Neural cell (in vitro differentiated cells): ENCODE results near the gene FSTL1. TPM values are rescaled to one million over a fixed set of nuclear protein-coding genes. Genes with fewer than 3 reads are reported as not detected.

Source experiments
- H2AFZ ChIP-seq: fragments of 200-600, 300-800 bp; sonication (generic), shearing (Covaris generic); 2 replicates; pipeline ENCODE4 v1.6.0; 2014; ENCODE audit warnings: low read depth, mild to moderate bottlenecking, antibody characterized with exemption, low read length, moderate library complexity
- H3F3A ChIP-seq: fragments of 200-600 bp; shearing (Covaris generic); 2 replicates; pipeline ENCODE4 v1.6.1; 2016; ENCODE audit warnings: mild to moderate bottlenecking, moderate library complexity, mixed read lengths, antibody characterized with exemption, low read length; ENCODE audit not compliant: insufficient read depth, poor library complexity, severe bottlenecking
- H3K27ac ChIP-seq: fragments of 200-600, 300-800 bp; sonication (generic), shearing (Covaris generic); 2 replicates; pipeline ENCODE4 v1.5.1; 2014; ENCODE audit warnings: mild to moderate bottlenecking, low read length, moderate library complexity
- H3K27me3 ChIP-seq: fragments of 300-800, 200-600 bp; sonication (generic), shearing (Covaris generic); 2 replicates; pipeline ENCODE4 v1.6.0; 2014; ENCODE audit warnings: mild to moderate bottlenecking, low read depth, low read length, moderate library complexity; ENCODE audit not compliant: insufficient read depth
- H3K36me3 ChIP-seq: fragments of 300-800, 200-600 bp; sonication (generic), shearing (Covaris generic); 2 replicates; pipeline ENCODE4 v1.5.1; 2014; ENCODE audit warnings: mild to moderate bottlenecking, antibody characterized with exemption, low read length, moderate library complexity; ENCODE audit not compliant: insufficient read depth
- H3K4me2 ChIP-seq: fragments of 300-800, 200-600 bp; sonication (generic), shearing (Covaris generic); 2 replicates; pipeline ENCODE4 v1.6.0; 2014; ENCODE audit warnings: mild to moderate bottlenecking, low read length
- H3K4me3 ChIP-seq: fragments of 300-800, 200-600 bp; sonication (generic), shearing (Covaris generic); 2 replicates; pipeline ENCODE4 v1.5.1; 2014; ENCODE audit warnings: mild to moderate bottlenecking, low read length, moderate library complexity
- H3K79me2 ChIP-seq: fragments of 200-600 bp; shearing (Covaris generic); replicated peaks from 2 replicates; pipeline ENCODE4 v1.6.0; 2014; ENCODE audit warnings: mild to moderate bottlenecking, low read length, moderate library complexity; ENCODE audit not compliant: insufficient read depth
- H3K9ac ChIP-seq: fragments of 300-800, 200-600 bp; sonication (generic), shearing (Covaris generic); 2 replicates; pipeline ENCODE4 v1.6.1; 2016; ENCODE audit warnings: mild to moderate bottlenecking, low read length, mixed read lengths
- H3K9me2 ChIP-seq: fragments of 200-600 bp; shearing (Covaris generic); 2 replicates; pipeline ENCODE4 v1.6.1; 2016; ENCODE audit warnings: mild to moderate bottlenecking, low read length, mixed read lengths; ENCODE audit not compliant: insufficient read depth
- H3K9me3 ChIP-seq: fragments of 200-600, 300-800 bp; sonication (generic), shearing (Covaris generic); 2 replicates; pipeline ENCODE4 v1.6.1; 2016; ENCODE audit warnings: mild to moderate bottlenecking, mixed run types, low read length, moderate library complexity, mixed read lengths
- H4K20me1 ChIP-seq: fragments of 200-600 bp; shearing (Covaris generic); 2 replicates; pipeline ENCODE4 v1.6.1; 2016; ENCODE audit warnings: mild to moderate bottlenecking, mixed run types; ENCODE audit not compliant: insufficient read depth
- CTCF ChIP-seq: fragments of 450-650 bp; IDR thresholded peaks from 2 replicates; pipeline ENCODE4 v1.5.1; 2014; ENCODE audit warnings: antibody characterized with exemption, mild to moderate bottlenecking, moderate library complexity; ENCODE audit not compliant: poor library complexity, severe bottlenecking
- EP300 ChIP-seq: fragments of 450-650 bp; conservative IDR thresholded peaks from 2 replicates; pipeline ENCODE4 v1.6.1; 2014; ENCODE audit warnings: antibody characterized with exemption, mild to moderate bottlenecking, moderate library complexity; ENCODE audit not compliant: poor library complexity, severe bottlenecking
- EZH2 ChIP-seq: fragments of 200-600, 300-800 bp; shearing (Covaris generic), sonication (generic); IDR thresholded peaks from 2 replicates; pipeline ENCODE4 v1.6.1; 2014; ENCODE audit warnings: antibody characterized with exemption, low read length, borderline replicate concordance, mild to moderate bottlenecking; ENCODE audit not compliant: insufficient read depth, poor library complexity, severe bottlenecking
- MXI1 ChIP-seq: fragments of 450-650 bp; conservative IDR thresholded peaks from 2 replicates; pipeline ENCODE4 v1.6.1; 2014; ENCODE audit warnings: antibody characterized with exemption, mild to moderate bottlenecking; ENCODE audit not compliant: poor library complexity, severe bottlenecking
- POLR2AphosphoS5 ChIP-seq: IDR thresholded peaks from 2 replicates; pipeline ENCODE4 v1.6.1; 2012
- RAD21 ChIP-seq: fragments of 450-650 bp; conservative IDR thresholded peaks from 2 replicates; pipeline ENCODE4 v1.6.1; 2014; ENCODE audit warnings: antibody characterized with exemption, mild to moderate bottlenecking, moderate library complexity
- REST ChIP-seq: IDR thresholded peaks from 2 replicates; pipeline ENCODE4 v1.6.1; 2012; ENCODE audit warnings: borderline replicate concordance
- SMC3 ChIP-seq: fragments of 450-650 bp; conservative IDR thresholded peaks from 2 replicates; pipeline ENCODE4 v1.6.1; 2014; ENCODE audit warnings: antibody characterized with exemption, mild to moderate bottlenecking, moderate library complexity; ENCODE audit not compliant: poor library complexity
- TAF1 ChIP-seq: IDR thresholded peaks from 2 replicates; pipeline ENCODE4 v1.6.1; 2012; ENCODE audit warnings: low read depth
- polyA plus RNA-seq: library from polyadenylated mRNA; depleted of rRNA; stranded (reverse); fragments of >200 nt; gene quantifications from 2 replicates; pipeline ENCODE4 v1.2.3, GENCODE V29; 2014

Gene FSTL1
- polyA plus RNA-seq, 1 donor from 2014 or later: 12.3 TPM

- Histone ChIP-seq H3F3A (no peaks in the 10 kb centered on the region), H3K27me3 (no peaks in the 10 kb centered on the region), H3K9ac (no peak overlapping the region), H3K36me3 (no peaks in the 10 kb centered on the region), H3K9me2 (no peaks in the 10 kb centered on the region), H3K4me2 (no peak overlapping the region), H4K20me1 (no peaks in the 10 kb centered on the region), H2AFZ (no peak overlapping the region), H3K27ac (no peak overlapping the region), H3K9me3 (no peaks in the 10 kb centered on the region), H3K4me3 (no peak overlapping the region), H3K79me2 (peaks cover under 1% of the 10 kb centered on the region)
- TF ChIP-seq CTCF (no peak), MXI1 (no peak), REST (no peak), RAD21 (no peak), TAF1 (no peak), EP300 (no peak), POLR2AphosphoS5 (no peak), EZH2 (no peak), SMC3 (no peak)
Measured at GRCh38 chr3:120432150-120432860, 18.5 kb downstream of the FSTL1 start.

GRCh38 chr3:120429921-120430361, 20.9 kb downstream of the FSTL1 start:
- H3K4me3 ChIP-seq: no peak overlapping the region
- H3K4me2 ChIP-seq: no peak overlapping the region
- H4K20me1 ChIP-seq: no peaks in the 10 kb centered on the region
- H3K36me3 ChIP-seq: no peaks in the 10 kb centered on the region
- no peaks in the 10 kb centered on the region for H3K9me2 ChIP-seq
- no peaks in the 10 kb centered on the region for H3F3A ChIP-seq
- no peak overlapping the region for H2AFZ ChIP-seq
- H3K27me3 ChIP-seq: no peaks in the 10 kb centered on the region
- H3K79me2 ChIP-seq: no peaks in the 10 kb centered on the region
- TF ChIP-seq RAD21: no peak
- H3K9me3 ChIP-seq: no peaks in the 10 kb centered on the region
- no peak overlapping the region for H3K27ac ChIP-seq
- H3K9ac ChIP-seq: no peak overlapping the region

- no peak for TF ChIP-seq TAF1
- Histone ChIP-seq H3K79me2 (no peaks in the 10 kb centered on the region), H3K36me3 (no peaks in the 10 kb centered on the region), H3K9me2 (no peaks in the 10 kb centered on the region), H3K9me3 (no peaks in the 10 kb centered on the region), H2AFZ (no peak overlapping the region), H3K27me3 (no peaks in the 10 kb centered on the region), H4K20me1 (no peaks in the 10 kb centered on the region), H3K27ac (no peak overlapping the region), H3K4me2 (no peak overlapping the region), H3K4me3 (no peak overlapping the region), H3K9ac (no peak overlapping the region), H3F3A (no peaks in the 10 kb centered on the region)
Measured at GRCh38 chr3:120428924-120429323, 21.9 kb downstream of the FSTL1 start.
